GM19238 (cell line): ENCODE data around the gene NEK11.
"Not testable (repeated sequence)": the region's sequence is repeated elsewhere in the genome, so short reads cannot be mapped to it uniquely, and the experiment has no call there.

Source experiments
- DNase-seq: peaks from one replicate; pipeline ENCODE4 v3.0.0; 2011; ENCODE audit warnings: low spot score; ENCODE audit not compliant: insufficient read length

The NEK11 gene

GRCh38 chr3:131356006-131356595 is 329.4 kb downstream of the NEK11 start:
- no peak for DNase-seq

GRCh38 chr3:131357275-131357674 is 330.6 kb downstream of the NEK11 start:
- DNase-seq, result no peak

- DNase-seq, result no peak
Observed at GRCh38 chr3:131360191-131360755, 333.6 kb downstream of the NEK11 start.

- DNase-seq, result not testable (repeated sequence)
Observed at GRCh38 chr3:131361066-131361463, 334.4 kb downstream of the NEK11 start.

- DNase-seq, result peak; percentile 21
Observed at GRCh38 chr3:131361464-131362421, 335.1 kb downstream of the NEK11 start.

- no peak for DNase-seq
Observed at GRCh38 chr3:131363275-131363674, 336.6 kb downstream of the NEK11 start.

- DNase-seq, result no peak
Observed at GRCh38 chr3:131370935-131371687, 344.4 kb downstream of the NEK11 start.

- DNase-seq, result no peak
Observed at GRCh38 chr3:131371688-131372066, 345.0 kb downstream of the NEK11 start.

GRCh38 chr3:131374741-131375140 is 348.1 kb downstream of the NEK11 start:
- DNase-seq, result no peak

- not testable (repeated sequence) for DNase-seq
Observed at GRCh38 chr3:131380821-131381444, 354.3 kb downstream of the NEK11 start.

GRCh38 chr3:131381445-131382291 is 355.0 kb downstream of the NEK11 start, which contains the start of gene NUDT16:
Gene NUDT16 (plus strand): TSS chr3:131381774. CDS start chr3:131381805, 31 bp downstream.
- peak; percentile 94 for DNase-seq

GRCh38 chr3:131386429-131387165 is 359.9 kb downstream of the NEK11 start:
- DNase-seq, result no peak

GRCh38 chr3:131387796-131388489 is 361.3 kb downstream of the NEK11 start:
- no peak for DNase-seq

GRCh38 chr3:131388490-131388799 is 361.8 kb downstream of the NEK11 start:
- no peak for DNase-seq

GRCh38 chr3:131390331-131390730 is 363.7 kb downstream of the NEK11 start:
- DNase-seq, result no peak

- no peak for DNase-seq
Observed at GRCh38 chr3:131393051-131393450, 366.4 kb downstream of the NEK11 start.

GRCh38 chr3:131393868-131394267 is 367.2 kb downstream of the NEK11 start:
- no peak for DNase-seq

- no peak for DNase-seq
Observed at GRCh38 chr3:131394400-131394799, 367.7 kb downstream of the NEK11 start.

GRCh38 chr3:131396170-131396569 is 369.5 kb downstream of the NEK11 start:
- no peak for DNase-seq
